Left cardiac atrium (tissue), 4 donors: ENCODE measurements around the gene POU2AF1. TPM values are rescaled to one million over a fixed set of nuclear protein-coding genes. Genes with fewer than 3 reads are reported as not detected.

Source experiments
- ATAC-seq, 2 donors: fragments of 200-7000 bp; cut with Tn5 transposase; one replicate each; pipeline ENCODE4 v1.9.1; 2020; ENCODE audit warnings: mild to moderate bottlenecking in 2 of 2, moderate library complexity in 2 of 2
- DNase-seq: peaks from one replicate; pipeline ENCODE4 v3.0.0-alpha.2; 2020
- intact Hi-C, 2 donors: fragments of 100-400 bp; cut with DNase I; formaldehyde crosslinking; loops; one replicate each; pipeline versions ENCODE4 v1.14.1 to v1.15.1; 2022 to 2023
- total RNA-seq, 2 donors: library from RNA; stranded (reverse); fragmentation: NEBNext Ultra II Directional; extraction: Animal tissue kit (Norgen Biotek cat#: 25700); gene quantifications; one replicate each; pipeline ENCODE4 v1.2.1, GENCODE V29; 2021
- donor health status: DM: no; HTN: yes; CAD: no.
- donor health status: DM: no; HTN: yes; CAD: no; lungs with severe emphysema.
- donor health status: DM: yes; HTN: yes; CAD: no.
- donor health status: Dilated cardiomyopathy.

Gene POU2AF1
- total RNA-seq, 2 donors from 2014 or later, result 0.10 to 0.21 TPM

DNA sequence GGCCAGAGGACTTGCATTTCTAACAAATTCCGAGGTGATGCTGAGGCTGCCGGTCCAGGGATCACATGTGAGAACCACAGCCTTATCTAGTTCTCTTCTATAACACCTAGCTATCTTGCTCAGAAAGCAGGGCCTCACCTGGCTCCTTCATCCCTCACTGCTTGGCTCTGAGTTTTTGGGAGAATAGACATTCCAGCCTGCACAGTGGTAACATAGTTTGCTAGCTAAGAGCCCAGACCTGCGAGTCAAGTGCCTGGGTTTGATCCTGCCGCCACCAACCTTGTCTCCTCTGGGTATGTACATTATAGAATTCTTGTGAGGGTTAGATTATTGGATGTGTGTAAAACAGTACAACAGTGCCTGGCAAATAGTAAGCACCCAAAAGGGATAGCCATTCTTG lies 13.5 kb upstream of the POU2AF1 start:
- intact Hi-C loops, result no loop called here
- ATAC-seq (no peak), DNase-seq (no peak)

GRCh38 chr11:111391328-111392124 lies 12.5 kb upstream of the POU2AF1 start:
- DNase-seq (no peak), ATAC-seq (no peak)
- intact Hi-C loops, result no loop called here

DNA sequence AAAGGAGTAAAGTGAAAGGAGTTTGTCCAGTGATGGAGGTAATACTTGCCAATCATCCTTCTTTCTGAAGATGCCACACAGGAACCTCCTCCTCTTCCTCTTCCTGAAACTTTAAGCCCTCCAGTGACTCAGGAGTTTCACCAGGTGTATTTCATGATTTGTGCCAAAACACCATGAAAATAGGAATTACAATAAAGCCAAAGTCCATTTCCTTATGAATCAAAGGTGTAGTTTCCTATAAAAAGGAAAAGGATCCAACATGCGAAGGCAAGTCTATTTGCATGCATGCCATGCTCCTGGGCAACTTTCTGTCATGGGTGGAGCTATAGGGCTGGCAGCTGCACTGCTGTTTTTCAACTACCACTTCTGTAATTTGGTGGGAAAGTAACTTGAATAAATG lies 9.8 kb upstream of the POU2AF1 start:
- DNase-seq (no peak), ATAC-seq (no peak)
- intact Hi-C loops, result no loop called here

DNA sequence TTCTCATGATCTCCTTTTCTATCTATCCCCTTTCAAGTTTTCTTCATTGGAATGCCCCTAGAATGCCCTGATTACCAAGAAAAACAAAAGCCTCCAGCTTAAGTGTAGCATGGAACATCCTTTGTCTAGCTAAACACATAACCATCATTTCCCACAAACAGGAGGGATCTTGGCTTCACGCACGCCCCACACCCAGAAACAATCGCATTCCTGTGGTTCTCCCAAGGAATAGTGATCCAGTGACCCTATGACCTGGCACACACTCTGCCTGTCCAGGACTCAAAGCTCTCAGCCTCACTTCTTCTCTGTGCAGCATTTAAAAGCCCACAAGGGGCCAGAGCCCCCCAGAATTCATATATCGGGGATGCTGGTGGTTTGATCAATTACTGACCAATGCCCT lies 9.3 kb upstream of the POU2AF1 start:
- intact Hi-C loops, result no loop called here
- ATAC-seq (no peak), DNase-seq (no peak)

DNA sequence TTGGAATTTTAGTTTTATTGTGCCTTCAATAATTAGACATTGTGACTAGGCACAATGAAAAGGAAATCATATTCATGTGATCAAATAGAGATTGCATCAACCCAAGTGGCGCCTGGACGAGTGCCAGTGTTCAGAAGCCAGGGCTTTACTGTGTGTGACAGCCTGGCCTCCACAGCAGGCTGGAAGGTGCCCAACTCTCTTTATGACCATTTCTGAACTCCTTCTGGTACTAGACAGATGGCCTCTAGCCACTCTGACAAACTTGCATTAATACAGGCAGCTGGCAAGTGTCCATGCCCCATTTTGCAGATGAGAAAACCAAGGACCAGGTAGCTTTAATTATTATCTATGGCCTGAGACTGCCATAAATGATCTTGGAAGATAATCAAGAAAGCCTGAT lies 8.3 kb upstream of the POU2AF1 start:
- ATAC-seq, result no peak
- intact Hi-C loops, result no loop called here
- DNase-seq, result no peak

DNA sequence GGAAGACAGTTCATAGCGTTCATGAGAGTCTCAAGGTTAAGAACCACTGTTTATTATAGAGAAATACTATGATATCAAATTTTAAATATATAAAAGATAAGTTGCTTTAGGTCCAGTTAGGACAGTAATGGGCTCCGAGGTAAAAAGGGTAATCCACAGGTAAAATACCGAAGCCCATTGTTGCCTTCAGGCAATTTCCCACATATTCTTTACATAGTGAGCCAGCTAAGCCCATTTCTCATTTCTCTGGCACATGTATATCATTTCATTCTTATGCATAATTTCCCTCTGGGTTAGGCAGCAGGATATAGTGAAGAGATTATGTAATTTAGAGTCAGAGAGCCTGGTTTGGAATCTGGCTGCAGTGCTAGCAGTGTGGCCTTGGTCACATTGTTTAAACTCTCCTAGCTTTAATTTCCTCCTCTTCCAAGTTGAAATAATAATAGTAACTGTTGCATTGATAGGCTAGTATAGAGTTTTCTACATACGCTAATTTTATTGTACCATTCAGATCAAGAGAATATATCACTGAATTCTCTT lies 7.6 kb upstream of the POU2AF1 start:
- intact Hi-C loops, result no loop called here
- ATAC-seq (no peak), DNase-seq (no peak)

DNA sequence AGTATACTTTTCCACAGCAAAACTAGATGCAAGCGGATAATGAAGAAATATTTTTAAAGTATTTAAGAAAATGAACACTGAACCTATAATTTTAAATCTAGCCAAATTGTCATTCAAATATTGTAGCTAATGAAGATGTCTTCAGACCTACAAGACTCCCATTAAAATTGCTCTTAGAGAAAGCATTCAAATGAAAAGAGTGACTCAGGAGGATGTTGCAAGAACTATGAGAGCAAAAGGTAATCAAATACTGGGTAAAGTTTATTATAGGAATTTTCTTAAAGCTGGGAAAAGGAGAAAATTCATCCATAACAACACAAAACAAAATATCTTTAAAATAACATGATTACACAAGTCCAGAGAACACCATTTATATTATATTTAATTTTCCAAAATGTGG lies 5.4 kb upstream of the POU2AF1 start:
- DNase-seq, result no peak
- intact Hi-C loops, result no loop called here
- no peak for ATAC-seq

- intact Hi-C loops, result no loop called here
These were observed 3.4 kb upstream of the POU2AF1 start for GRCh38 chr11:111382451-111382850.

DNA sequence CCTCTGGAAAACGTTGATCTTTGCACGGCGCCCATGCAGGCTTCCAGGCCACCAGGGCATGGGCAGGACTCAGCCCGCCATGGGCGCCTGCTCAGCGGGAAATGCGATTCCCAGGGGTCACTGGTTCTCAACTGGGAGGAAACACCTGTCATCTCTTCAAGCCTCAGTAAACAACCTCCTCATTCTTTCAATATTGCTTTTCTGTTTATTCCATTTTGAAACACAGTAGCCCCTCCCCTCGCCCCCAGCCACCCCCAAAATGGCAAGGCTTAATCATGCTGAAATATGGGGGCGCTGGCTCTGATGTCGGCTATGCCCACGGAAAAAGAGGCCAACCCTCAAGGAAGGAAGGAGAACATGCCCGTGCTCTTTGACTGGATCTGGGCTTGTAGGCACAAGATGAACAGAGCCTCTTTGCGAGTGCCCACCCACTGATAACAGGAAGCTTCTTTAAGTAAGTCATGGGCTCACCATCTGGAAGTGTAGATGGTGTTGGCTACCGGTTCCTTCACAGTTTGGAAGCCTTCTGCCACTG lies 594 bp upstream of the POU2AF1 start:
- ATAC-seq (peak in 1 of 2 donors; percentile 27), DNase-seq (no peak)
- intact Hi-C loops, result no loop called here

More at GRCh38 chr11:111382451-111382850, 3.4 kb upstream of the POU2AF1 start:
- no peak for DNase-seq
- no peak for ATAC-seq

DNA sequence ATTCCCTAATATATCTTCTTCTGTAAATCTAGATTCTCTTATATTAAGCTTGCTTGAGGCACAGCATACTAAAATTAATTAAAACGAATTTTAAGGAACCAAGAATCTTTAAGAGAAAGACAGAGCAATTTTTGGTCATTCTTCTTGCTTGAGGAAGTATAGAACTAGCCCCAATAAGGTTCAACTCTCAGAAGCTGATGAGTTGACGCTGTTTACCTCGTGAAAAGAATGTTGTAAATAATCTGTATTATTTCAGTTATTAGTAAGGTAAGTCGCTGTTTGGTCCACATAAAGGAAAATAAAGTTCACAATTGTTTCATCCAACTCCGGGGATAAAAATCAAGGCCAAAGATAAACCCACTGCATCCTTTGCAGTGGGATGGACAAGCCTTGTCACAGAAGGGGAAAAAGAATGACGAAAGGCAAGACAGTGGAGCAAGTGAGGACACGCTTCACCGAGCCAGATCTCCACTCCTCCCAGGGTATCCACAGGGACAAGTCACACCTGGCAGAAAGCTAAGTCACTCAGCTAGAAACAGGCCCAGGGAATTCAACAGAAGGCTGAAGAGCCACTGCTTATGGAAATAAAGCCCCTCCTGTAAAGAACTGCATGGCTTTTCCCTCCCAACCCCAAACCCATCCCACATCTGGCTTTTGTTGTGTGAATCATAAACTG lies 752 bp downstream of the POU2AF1 start:
- intact Hi-C loops, result no loop called here
- no peak for DNase-seq
- no peak for ATAC-seq

DNA sequence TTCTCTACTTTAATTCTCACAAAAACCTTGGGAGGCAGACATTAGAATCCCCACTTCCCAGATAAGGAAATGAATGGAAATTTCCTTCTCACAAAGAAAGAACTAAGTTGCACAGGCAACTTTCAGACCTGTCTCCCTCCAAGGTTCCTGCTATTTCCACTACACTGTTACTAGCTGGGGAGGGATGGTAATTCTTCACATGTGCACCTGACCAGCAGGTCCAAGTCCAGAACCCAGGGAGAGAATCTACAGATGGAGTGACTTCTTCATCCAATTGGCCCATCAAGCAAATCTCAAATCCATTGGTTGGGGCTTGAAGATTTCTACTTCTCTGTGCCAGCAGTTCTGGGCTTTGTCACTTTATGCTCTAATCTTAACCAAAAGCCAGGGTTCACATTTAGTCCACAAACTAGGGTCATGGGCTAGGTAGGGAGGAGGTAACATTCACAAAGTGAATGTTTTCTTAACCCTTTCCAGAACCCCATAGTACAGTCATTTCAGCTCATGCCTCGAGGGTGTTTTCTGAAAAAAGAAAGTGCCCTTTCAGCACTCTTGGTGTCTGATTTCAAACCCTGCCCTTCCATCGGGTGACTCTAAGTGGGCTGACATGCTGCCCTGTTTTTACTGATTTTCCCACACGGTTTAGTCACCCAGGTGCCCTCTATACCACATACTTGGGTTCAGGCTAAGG lies 2.7 kb downstream of the POU2AF1 start:
- ATAC-seq (no peak), DNase-seq (no peak)
- intact Hi-C loops, result no loop called here

DNA sequence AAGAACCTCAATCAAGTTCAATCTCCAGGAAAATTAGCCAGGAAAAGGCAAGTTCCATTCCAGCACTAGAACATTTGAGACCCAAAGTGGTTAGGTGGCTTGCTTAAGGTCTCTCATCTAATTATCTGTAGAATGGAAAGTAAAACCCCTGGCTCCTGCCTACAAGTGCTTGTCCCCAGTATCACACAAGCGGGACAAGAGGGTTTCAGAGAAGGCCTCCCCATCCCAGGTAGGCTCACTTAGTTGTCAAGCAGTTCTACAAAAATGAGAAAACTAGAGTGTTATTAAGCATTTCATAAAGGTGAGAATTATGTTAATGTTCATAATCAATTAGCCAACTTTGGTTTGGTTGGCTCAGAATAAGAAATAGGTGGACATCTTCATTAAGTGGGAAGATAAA lies 5.5 kb downstream of the POU2AF1 start:
- DNase-seq (no peak), ATAC-seq (no peak)
- intact Hi-C loops, result no loop called here

DNA sequence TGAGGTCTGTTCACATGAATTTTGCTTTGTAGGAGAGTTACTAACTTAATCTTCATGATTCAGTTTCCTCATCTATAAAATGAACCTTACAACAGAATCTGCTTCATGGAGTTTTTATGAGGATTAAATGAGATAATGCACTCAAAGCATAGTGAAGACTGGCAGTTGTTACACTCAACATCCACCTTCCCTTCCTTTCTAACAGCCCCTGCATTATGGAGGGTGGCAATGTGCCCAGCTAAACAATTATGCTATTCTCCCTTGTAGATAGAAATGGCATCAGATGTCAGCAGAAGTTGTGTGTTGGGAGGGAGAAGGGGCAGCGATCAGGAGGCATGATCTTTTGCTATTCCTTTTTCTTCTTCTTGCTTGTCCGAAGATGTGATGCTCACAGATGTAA lies 6.5 kb downstream of the POU2AF1 start:
- intact Hi-C loops, result no loop called here
- ATAC-seq, result no peak
- DNase-seq, result no peak

DNA sequence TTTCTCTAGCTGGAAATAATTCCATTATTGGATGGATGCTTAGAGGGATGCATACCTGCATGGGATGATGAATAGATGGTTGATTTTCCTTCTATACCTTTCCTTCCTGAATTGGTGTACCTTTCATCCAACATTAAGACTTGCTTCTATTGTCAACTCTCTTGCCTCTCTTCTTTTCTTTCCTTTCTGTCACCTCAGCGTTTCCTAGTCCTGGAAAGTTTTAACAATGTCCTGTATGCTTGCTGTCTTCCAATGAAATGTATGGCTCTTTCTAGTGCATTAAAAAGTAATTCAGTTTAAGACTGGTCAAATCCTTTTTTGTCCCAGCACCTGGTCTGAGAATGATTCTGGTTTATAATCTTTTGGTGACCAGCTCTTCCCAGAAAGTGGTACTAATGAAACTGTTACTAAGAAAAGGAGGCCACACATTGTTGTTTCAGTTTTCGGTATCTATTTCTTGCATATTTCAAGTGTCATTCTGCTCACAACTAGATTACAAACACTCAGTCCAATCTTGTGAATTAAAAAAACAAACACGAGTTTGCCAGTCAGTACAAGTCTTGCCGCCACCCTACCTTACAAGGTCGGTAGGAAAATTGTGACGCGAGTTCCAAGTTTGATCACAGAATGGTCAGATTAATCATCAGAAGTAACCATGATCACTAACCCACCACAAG lies 8.0 kb downstream of the POU2AF1 start:
- intact Hi-C loops, result no loop called here
- no peak for ATAC-seq

GRCh38 chr11:111370270-111370901 lies 8.7 kb downstream of the POU2AF1 start:
- ATAC-seq (no peak), DNase-seq (no peak)
- intact Hi-C loops, result no loop called here

More for the DNA sequence above, 8.0 kb downstream of the POU2AF1 start:
- no peak for DNase-seq

- no peak for ATAC-seq
- DNase-seq, result no peak
- intact Hi-C loops, result no loop called here
These were observed 10.9 kb downstream of the POU2AF1 start for GRCh38 chr11:111368285-111368560.

DNA sequence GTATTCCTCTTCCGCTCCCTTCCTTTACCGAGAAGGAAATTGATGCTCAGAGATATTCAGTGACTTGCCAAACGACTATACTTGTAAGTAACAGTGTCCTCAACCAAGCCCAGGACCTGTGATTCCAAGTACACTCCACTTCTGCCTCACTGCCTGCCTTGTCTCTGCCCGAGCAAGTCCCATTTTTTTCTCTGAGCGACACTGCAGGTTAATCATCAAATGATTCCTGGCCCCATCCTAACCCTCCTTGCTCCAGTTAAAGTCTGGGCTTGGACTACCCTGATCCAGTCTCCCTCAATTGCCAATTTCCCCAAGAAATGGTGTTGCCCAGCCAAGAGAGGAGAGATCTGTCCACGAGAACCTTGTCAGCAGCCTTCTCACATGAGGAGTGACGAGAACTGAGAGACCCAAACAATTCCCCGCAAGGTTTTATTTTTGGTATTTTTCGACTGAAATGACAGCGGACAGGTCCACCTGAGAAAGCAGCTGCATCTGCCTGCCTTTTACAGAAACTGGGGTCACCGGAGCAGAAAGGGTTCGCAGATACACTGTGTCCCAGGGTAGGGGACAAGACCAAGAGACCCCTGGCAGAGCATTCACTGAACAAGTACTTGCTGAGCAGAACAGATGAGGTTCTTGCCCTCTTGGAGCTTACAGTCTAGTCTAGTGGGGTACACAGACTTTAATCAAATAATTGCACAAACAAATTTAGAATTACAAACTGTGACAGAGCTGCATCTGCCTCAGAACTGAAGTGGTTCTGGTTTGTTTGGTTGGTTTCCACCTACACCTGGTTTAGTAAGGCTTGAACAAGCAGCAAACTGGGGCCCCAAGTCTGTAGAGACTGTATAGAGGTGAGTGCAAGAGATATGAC lies 11.4 kb downstream of the POU2AF1 start:
- ATAC-seq (no peak), DNase-seq (no peak)
- intact Hi-C loops, result no loop called here
